K562 (cell line): Measurements from ENCODE around the gene AGPAT3. TPM values are rescaled to one million over a fixed set of nuclear protein-coding genes. Genes with fewer than 3 reads are reported as not detected.

Experiments used
- FOXK2 ChIP-seq, 2 experiments: fragments of 450-650 bp; IDR thresholded peaks in 1 of 2; conservative IDR thresholded peaks in 1 of 2; 2 replicates each; pipeline ENCODE4 v1.6.1; 2016; ENCODE audit warnings: low read depth in 2 of 2, mild to moderate bottlenecking in 1 of 2
- HDAC1 ChIP-seq, 2 experiments: fragments of 450-650 bp; IDR thresholded peaks; 2 replicates each; pipeline ENCODE4 v1.6.1; 2016 to 2017; ENCODE audit warnings: inconsistent platforms in 1 of 2, mild to moderate bottlenecking in 1 of 2, moderate library complexity in 1 of 2
- KDM2B ChIP-seq: fragments of 250-450 bp; sonication (Bioruptor Pico); IDR thresholded peaks from 2 replicates; pipeline ENCODE4 v1.8.0; 2021; ENCODE audit warnings: mild to moderate bottlenecking, moderate library complexity
- LCOR ChIP-seq: sonication (generic); formaldehyde crosslinking; IDR thresholded peaks from 2 replicates; pipeline ENCODE4 v1.8.0; 2022; ENCODE audit warnings: mild to moderate bottlenecking, missing genetic modification reagents
- MAFG ChIP-seq: fragments of 450-650 bp; conservative IDR thresholded peaks from 2 replicates; pipeline ENCODE4 v1.6.1; 2016; ENCODE audit warnings: missing genetic modification characterization, missing compliant biosample characterization
- MEF2A ChIP-seq: IDR thresholded peaks from 2 replicates; pipeline ENCODE4 v1.6.1; 2011; ENCODE audit warnings: low read depth, mild to moderate bottlenecking, low read length, moderate library complexity; ENCODE audit not compliant: control insufficient read depth
- PCBP1 ChIP-seq: fragments of 200-400 bp; formaldehyde crosslinking; IDR thresholded peaks from 2 replicates; pipeline ENCODE4 v1.6.1; 2018; ENCODE audit warnings: mild to moderate bottlenecking, low read depth, low read length; ENCODE audit not compliant: poor library complexity, severe bottlenecking
- RNF2 ChIP-seq: sonication (generic); IDR thresholded peaks from 2 replicates; pipeline ENCODE4 v1.6.1; 2016
- SMARCC2 ChIP-seq: fragments of 450-650 bp; IDR thresholded peaks from 2 replicates; pipeline ENCODE4 v1.6.1; 2017; ENCODE audit warnings: antibody characterized with exemption, moderate library complexity, mild to moderate bottlenecking, low read depth
- SUPT5H ChIP-seq: fragments of 450-650 bp; IDR thresholded peaks from 2 replicates; pipeline ENCODE4 v1.6.1; 2016
- TAF9B ChIP-seq: fragments of 450-650 bp; IDR thresholded peaks from 2 replicates; pipeline ENCODE4 v1.6.1; 2018; ENCODE audit warnings: mild to moderate bottlenecking; ENCODE audit not compliant: partially characterized antibody
- ZC3H8 ChIP-seq: fragments of 450-650 bp; IDR thresholded peaks from 2 replicates; pipeline ENCODE4 v1.6.1; 2017
- ZNF140 ChIP-seq: fragments of 250-450 bp; sonication (Bioruptor Pico); IDR thresholded peaks from 2 replicates; pipeline ENCODE4 v1.8.0; 2021; ENCODE audit warnings: moderate library complexity, mild to moderate bottlenecking, inconsistent platforms
- ZNF445 ChIP-seq: fragments of 250-450 bp; sonication (Bioruptor Pico); IDR thresholded peaks from 2 replicates; pipeline ENCODE4 v1.4.0; 2020; ENCODE audit warnings: low read depth, mild to moderate bottlenecking, moderate library complexity
- ZNF699 ChIP-seq: fragments of 250-450 bp; sonication (Bioruptor Pico); IDR thresholded peaks from 2 replicates; pipeline ENCODE4 v1.8.0; 2021; ENCODE audit warnings: mild to moderate bottlenecking, moderate library complexity; ENCODE audit not compliant: insufficient replicate concordance
- polyA plus RNA-seq, 8 experiments: library from polyadenylated mRNA; depleted of rRNA in 4 of 8; stranded (reverse) in 5 of 8; unstranded in 3 of 8; fragments of >200 nt; fragmentation: Nextera tagmentation in 2 of 8; fragmentation: Illumina TruSeq in 1 of 8; extraction: Ambion mirVana in 2 of 8; extraction: Trizol in 1 of 8; gene quantifications; 2 replicates each; pipeline versions ENCODE4 v1.2.1 to v1.2.3, GENCODE V29; 2011 to 2014; ENCODE audit warnings: inconsistent platforms in 1 of 8, missing spikeins in 1 of 8
- total RNA-seq, 7 experiments: library from RNA; depleted of rRNA in 6 of 7; stranded (reverse); fragments of >200 nt in 6 of 7; fragmentation: Illumina TruSeq in 2 of 7; extraction: Trizol in 2 of 7; gene quantifications; 2 replicates each; pipeline versions ENCODE4 v1.2.1 to v1.2.3, GENCODE V29; 2011 to 2021; ENCODE audit warnings: low replicate concordance in 1 of 7
- TF ChIP-seq, protein P1 (sequence below), 2 experiments: IDR thresholded peaks; 2 replicates each; pipeline ENCODE4 v1.6.1; 2012; ENCODE audit warnings: improper control_type of control experiment in 2 of 2, low read depth in 2 of 2, low read length in 2 of 2, borderline replicate concordance in 1 of 2
- TF ChIP-seq, protein P2 (sequence below): fragments of 250-450 bp; sonication (Bioruptor Pico); IDR thresholded peaks from 2 replicates; pipeline ENCODE4 v1.5.0; 2020; ENCODE audit warnings: mild to moderate bottlenecking
- TF ChIP-seq, protein P3 (sequence below), 2 experiments: fragments of 450-650 bp; IDR thresholded peaks; 2 replicates each; pipeline ENCODE4 v1.6.1; 2018; ENCODE audit warnings: mild to moderate bottlenecking in 2 of 2, low read depth in 1 of 2; ENCODE audit not compliant: partially characterized antibody in 2 of 2
- TF ChIP-seq, protein P4 (sequence below): sonication (generic); formaldehyde crosslinking; IDR thresholded peaks from 2 replicates; pipeline ENCODE4 v1.9.0; 2022; ENCODE audit warnings: mild to moderate bottlenecking, missing genetic modification reagents

Gene AGPAT3
- total and polyA plus RNA-seq, 9 of the 15 experiments (the other 6 are each of a cell fraction or from before 2014, with no cell fraction given) = 1.5 to 88.4 (median 35.7) TPM

DNA sequence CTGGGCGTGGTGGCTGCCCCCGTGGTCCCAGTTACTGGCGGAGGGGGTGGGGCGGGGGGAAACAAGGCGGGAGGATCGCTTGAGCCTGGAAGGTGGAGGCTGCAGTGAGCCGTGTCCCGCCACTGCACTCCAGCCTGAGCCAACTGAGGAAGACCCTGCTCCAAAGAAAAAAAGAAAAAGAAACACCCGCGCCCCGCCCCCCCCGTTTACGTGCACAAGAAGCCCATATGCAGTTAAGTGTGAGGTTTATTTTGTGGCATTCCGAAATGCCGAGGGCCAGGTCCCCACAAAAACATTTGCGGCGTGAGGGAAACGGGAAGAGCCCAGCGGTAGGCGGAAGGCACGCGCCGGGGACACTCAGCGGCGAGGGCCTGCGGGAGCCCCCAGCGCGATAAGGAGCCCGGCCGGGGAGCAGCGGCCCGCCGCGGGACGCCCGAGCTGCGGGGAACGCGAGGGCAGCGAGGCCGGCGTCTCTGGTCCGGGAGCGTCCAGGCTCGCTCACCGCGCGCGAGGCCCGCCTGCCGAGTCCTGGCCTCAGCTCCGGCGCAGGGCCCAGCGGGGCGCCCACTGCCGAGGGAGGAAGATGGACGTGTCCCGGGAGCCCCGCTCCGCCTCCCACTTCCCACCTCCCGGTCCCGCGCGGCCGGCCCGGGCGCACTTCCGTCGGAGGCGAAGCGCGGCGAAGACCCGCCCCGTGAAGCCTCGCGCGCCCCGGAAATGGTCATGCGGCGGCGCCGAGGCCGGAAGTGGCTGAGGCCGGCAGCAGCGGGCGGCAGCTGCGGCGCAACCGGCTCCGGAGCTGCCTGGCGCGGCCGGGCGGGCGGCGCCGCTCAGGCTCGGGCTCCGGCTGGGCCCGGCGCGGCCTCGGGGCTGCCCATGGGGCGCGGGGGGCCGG is 146.8 kb downstream of the AGPAT3 start, which contains the start of gene TRAPPC10 (continued):
- TF ChIP-seq, protein P1, sequence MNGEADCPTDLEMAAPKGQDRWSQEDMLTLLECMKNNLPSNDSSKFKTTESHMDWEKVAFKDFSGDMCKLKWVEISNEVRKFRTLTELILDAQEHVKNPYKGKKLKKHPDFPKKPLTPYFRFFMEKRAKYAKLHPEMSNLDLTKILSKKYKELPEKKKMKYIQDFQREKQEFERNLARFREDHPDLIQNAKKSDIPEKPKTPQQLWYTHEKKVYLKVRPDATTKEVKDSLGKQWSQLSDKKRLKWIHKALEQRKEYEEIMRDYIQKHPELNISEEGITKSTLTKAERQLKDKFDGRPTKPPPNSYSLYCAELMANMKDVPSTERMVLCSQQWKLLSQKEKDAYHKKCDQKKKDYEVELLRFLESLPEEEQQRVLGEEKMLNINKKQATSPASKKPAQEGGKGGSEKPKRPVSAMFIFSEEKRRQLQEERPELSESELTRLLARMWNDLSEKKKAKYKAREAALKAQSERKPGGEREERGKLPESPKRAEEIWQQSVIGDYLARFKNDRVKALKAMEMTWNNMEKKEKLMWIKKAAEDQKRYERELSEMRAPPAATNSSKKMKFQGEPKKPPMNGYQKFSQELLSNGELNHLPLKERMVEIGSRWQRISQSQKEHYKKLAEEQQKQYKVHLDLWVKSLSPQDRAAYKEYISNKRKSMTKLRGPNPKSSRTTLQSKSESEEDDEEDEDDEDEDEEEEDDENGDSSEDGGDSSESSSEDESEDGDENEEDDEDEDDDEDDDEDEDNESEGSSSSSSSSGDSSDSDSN (IDR thresholded peaks at IDR 0.05; ENCODE audit: borderline replicate concordance in 1 of 2, low read depth in 2 of 2, low read length in 2 of 2) = peak; percentile 91 to 94; a peak in 3 of 4 replicates
- TF ChIP-seq MEF2A (no peak), PCBP1 (no peak), ZNF445 (no peak), ZNF140 (CRISPR knock-in tag) (no peak), ZNF699 (CRISPR knock-in tag) (no peak), ZC3H8 (no peak), RNF2 (no peak; the same call in 1 of the 2 replicates), HDAC1 (IDR thresholded peaks at IDR 0.05) (peak in 1 of 2 experiments; percentile 38; a peak in 1 of 4 replicates), FOXK2 (conservative IDR thresholded peaks at IDR 0.05 in 1 of 2, IDR thresholded peaks at IDR 0.05 in 1 of 2; ENCODE audit: low read depth in 2 of 2) (no peak; a peak in 1 of 4 replicates), SMARCC2 (peak; percentile 37; the same call in 1 of the 2 replicates), LCOR (CRISPR knock-in tag) (no peak), KDM2B (CRISPR knock-in tag) (peak; percentile 88; the same call in 1 of the 2 replicates), MAFG (no peak), TAF9B (no peak), SUPT5H (peak; percentile 80)
- TF ChIP-seq, protein P2, sequence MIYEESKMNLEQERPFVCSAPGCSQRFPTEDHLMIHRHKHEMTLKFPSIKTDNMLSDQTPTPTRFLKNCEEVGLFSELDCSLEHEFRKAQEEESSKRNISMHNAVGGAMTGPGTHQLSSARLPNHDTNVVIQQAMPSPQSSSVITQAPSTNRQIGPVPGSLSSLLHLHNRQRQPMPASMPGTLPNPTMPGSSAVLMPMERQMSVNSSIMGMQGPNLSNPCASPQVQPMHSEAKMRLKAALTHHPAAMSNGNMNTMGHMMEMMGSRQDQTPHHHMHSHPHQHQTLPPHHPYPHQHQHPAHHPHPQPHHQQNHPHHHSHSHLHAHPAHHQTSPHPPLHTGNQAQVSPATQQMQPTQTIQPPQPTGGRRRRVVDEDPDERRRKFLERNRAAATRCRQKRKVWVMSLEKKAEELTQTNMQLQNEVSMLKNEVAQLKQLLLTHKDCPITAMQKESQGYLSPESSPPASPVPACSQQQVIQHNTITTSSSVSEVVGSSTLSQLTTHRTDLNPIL (CRISPR knock-in tag) = no peak
- TF ChIP-seq, protein P3, sequence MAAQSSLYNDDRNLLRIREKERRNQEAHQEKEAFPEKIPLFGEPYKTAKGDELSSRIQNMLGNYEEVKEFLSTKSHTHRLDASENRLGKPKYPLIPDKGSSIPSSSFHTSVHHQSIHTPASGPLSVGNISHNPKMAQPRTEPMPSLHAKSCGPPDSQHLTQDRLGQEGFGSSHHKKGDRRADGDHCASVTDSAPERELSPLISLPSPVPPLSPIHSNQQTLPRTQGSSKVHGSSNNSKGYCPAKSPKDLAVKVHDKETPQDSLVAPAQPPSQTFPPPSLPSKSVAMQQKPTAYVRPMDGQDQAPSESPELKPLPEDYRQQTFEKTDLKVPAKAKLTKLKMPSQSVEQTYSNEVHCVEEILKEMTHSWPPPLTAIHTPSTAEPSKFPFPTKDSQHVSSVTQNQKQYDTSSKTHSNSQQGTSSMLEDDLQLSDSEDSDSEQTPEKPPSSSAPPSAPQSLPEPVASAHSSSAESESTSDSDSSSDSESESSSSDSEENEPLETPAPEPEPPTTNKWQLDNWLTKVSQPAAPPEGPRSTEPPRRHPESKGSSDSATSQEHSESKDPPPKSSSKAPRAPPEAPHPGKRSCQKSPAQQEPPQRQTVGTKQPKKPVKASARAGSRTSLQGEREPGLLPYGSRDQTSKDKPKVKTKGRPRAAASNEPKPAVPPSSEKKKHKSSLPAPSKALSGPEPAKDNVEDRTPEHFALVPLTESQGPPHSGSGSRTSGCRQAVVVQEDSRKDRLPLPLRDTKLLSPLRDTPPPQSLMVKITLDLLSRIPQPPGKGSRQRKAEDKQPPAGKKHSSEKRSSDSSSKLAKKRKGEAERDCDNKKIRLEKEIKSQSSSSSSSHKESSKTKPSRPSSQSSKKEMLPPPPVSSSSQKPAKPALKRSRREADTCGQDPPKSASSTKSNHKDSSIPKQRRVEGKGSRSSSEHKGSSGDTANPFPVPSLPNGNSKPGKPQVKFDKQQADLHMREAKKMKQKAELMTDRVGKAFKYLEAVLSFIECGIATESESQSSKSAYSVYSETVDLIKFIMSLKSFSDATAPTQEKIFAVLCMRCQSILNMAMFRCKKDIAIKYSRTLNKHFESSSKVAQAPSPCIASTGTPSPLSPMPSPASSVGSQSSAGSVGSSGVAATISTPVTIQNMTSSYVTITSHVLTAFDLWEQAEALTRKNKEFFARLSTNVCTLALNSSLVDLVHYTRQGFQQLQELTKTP (IDR thresholded peaks at IDR 0.05; ENCODE audit: low read depth in 1 of 2, partially characterized antibody in 2 of 2) = no peak
- TF ChIP-seq, protein P4, sequence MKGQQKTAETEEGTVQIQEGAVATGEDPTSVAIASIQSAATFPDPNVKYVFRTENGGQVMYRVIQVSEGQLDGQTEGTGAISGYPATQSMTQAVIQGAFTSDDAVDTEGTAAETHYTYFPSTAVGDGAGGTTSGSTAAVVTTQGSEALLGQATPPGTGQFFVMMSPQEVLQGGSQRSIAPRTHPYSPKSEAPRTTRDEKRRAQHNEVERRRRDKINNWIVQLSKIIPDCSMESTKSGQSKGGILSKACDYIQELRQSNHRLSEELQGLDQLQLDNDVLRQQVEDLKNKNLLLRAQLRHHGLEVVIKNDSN (CRISPR knock-in tag) = no peak; the same call in 1 of the 2 replicates
